Epithelial cell of proximal tubule (primary cell): ENCODE measurements around the gene MYO1G. TPM values are rescaled to one million over a fixed set of nuclear protein-coding genes. Genes with fewer than 3 reads are reported as not detected.

ENCODE experiments used
- DNase-seq: peaks from one replicate; pipeline ENCODE4 v3.0.0-alpha.2; 2011; ENCODE audit warnings: low read depth
- H3K4me3 ChIP-seq: 2 replicates; pipeline ENCODE4 v1.5.1; 2011; ENCODE audit warnings: low read depth, mild to moderate bottlenecking, low read length
- total RNA-seq: library from RNA; depleted of rRNA; stranded (reverse); fragments of >200 nt; gene quantifications from 2 replicates; pipeline ENCODE4 v1.2.3, GENCODE V29; 2015
- TF ChIP-seq, protein P1 (sequence below): conservative IDR thresholded peaks from 2 replicates; pipeline ENCODE4 v1.5.1; 2012; ENCODE audit warnings: low read depth, mild to moderate bottlenecking, low read length

Gene MYO1G
- total RNA-seq, 1 donor from 2014 or later = not detected

DNA sequence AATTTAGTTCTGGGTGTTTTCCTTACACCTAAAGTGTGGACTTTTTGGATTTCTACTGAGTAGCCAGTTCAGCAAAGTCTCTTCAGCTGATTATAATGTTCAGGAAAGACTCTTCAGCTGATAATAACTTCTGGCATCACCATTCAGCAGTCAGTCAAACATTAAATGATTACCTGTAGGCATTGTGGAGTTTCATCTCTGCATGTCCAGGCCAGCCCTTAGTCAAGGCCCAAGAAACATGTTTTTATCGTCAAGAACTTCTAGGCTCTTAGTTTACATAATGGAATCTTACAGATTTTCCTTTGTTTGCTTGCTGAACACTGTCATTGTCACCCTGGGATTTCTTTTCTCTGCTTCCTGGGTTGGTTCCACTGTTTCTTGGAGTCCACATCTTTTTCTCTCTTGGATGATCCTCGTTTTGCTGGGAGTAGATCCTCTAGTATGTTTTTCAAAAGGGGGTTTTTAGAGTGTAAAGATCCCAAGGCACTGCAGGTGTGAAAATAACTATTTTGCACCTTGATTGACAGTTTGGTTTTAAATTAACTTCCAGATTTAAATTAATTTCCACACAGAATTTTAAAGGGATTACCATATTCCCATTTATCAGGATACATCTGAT is 45.4 kb upstream of the MYO1G start:
- no peak for DNase-seq
- TF ChIP-seq, protein P1, sequence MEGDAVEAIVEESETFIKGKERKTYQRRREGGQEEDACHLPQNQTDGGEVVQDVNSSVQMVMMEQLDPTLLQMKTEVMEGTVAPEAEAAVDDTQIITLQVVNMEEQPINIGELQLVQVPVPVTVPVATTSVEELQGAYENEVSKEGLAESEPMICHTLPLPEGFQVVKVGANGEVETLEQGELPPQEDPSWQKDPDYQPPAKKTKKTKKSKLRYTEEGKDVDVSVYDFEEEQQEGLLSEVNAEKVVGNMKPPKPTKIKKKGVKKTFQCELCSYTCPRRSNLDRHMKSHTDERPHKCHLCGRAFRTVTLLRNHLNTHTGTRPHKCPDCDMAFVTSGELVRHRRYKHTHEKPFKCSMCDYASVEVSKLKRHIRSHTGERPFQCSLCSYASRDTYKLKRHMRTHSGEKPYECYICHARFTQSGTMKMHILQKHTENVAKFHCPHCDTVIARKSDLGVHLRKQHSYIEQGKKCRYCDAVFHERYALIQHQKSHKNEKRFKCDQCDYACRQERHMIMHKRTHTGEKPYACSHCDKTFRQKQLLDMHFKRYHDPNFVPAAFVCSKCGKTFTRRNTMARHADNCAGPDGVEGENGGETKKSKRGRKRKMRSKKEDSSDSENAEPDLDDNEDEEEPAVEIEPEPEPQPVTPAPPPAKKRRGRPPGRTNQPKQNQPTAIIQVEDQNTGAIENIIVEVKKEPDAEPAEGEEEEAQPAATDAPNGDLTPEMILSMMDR = no peak
- no peak overlapping the region for H3K4me3 ChIP-seq

DNA sequence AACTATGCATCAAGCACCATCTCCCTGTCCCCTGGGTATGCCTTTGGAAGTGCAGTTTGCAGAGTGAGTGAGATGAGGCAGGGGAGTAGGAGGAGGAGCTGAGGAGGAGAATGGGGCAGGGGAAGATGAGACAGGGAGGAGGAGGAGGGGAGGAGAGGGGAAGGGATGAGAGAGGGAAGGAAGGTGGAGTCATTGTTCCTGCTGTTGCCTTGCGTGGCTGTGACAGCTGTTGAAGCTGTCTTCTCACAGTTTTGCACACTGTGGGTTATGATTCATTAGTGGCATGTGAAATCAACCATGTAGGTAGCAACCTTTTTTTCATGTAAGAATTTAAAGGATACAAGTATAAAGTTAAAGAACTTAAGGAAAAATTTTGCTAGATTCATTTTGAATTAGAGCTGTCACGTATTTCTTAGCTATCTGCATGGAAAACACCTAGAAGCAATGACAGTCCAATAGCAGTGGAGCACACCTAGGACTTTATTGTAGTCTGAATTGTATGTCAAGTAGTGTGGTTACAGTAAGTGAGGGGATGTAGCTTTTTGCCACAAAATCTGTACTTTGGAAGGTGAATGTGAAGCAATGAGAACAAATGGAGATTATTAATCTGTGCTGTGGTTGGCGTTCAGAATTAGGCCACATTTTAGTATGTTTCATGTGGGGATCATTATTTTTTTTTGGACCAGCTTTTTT is 42.9 kb upstream of the MYO1G start:
- no peak for DNase-seq
- H3K4me3 ChIP-seq = no peak overlapping the region
- TF ChIP-seq, protein P1 = no peak

DNA sequence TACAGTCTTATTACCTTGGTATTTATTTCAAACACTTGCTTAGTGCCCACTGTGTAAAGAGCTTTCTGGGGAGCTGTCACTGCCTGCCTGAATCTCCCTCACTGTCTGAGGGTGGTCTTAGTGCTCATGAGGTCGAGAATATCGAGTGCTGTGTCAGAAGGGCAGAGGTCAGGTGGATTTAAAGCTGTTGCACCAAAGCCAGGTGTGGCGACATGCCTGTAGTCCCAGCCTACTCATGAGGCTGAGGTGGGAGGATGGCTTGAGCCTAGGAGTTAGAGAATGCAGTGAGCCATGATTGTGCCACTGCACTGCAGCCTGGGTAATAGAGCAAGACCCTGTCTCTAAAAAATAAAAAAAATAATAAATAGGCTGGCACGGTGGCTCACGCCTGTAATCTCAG is 42.1 kb upstream of the MYO1G start:
- DNase-seq = no peak
- no peak overlapping the region for H3K4me3 ChIP-seq
- TF ChIP-seq, protein P1 = no peak

DNA sequence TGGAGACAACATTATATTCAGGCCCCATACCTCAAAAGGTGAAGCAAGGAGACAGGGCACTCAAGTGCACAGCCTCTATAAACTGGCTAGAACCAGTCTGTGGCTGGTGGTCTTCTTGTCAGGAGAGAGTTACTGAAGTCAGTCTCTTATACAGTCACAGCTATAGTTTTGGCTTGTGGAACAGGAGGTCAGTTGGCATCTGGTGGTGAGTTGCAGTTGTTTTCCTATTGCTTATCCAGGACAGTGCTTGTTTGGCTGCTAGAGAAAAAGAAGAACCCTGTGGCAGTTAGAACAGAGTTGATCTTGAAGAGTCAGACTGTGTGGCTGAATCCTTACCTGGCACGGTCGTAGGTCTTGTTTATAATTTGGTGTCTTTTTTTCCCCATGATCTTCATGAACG is 38.4 kb upstream of the MYO1G start:
- TF ChIP-seq, protein P1 = no peak
- no peak overlapping the region for H3K4me3 ChIP-seq
- no peak for DNase-seq

DNA sequence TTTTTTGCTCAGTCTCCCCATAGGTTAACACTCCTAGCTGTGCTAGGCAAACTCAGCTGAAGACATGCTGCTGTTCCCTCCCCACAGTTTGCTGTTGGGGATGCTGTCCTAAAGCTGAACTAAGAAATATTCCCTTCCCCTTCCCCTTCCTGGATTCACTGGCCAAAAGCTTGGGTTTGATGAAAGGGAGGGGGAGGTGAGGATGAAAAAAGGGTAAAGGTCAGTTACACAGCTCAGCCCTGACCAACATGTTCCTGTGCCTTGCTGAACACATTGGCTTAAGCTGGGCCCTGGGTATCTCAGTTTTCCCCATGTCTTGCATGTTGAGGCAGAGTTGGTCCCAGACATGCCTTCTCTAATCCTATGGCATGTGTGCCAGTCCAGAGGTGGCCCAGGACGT is 36.5 kb upstream of the MYO1G start:
- TF ChIP-seq, protein P1 = no peak
- H3K4me3 ChIP-seq = no peak overlapping the region
- no peak for DNase-seq

DNA sequence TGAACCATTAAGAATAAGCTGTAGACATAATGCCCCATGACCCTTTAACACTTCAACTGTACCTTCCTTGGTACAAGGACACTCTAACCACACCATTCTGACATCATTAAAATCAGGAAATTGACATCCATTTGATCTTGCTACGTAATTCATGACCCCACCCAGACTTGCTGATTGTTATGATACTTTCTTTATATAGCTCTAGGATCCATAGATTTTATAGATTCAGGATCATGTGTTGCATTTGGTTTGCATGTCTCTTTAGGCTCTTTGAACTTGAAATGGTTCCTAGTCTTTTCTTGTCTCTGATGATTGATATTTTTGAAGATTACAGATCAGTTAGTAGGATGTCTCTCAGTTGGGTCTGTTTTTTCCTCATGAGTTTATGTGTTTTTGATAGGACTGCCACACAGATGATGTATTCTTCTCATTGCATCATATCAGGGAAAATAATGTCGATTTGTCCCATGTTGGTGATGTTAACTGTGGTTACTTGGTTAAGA is 34.7 kb upstream of the MYO1G start:
- TF ChIP-seq, protein P1 = no peak
- no peak for DNase-seq
- no peak overlapping the region for H3K4me3 ChIP-seq
